Measurements from ENCODE around the gene EXOC6B.

DNA sequence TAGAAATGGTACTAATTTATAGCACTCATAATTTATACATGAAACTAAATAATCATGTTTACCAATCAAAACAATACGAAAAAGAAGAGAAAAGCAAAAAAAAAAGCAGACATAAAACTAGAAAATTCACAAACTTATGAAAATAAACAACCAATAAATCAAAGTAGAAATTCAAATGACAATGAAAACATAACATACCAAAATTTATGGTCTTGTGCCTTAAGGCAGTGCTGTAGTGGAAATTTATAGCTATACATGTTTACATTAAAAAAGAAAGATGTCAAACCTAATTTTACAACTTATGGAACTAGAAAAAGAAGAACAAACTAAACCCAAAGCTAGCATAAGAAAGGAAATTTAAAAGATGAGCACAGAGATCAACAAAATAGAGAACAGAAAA is 45.2 kb upstream of the EXOC6B start:
- TF ChIP-seq, protein P1, sequence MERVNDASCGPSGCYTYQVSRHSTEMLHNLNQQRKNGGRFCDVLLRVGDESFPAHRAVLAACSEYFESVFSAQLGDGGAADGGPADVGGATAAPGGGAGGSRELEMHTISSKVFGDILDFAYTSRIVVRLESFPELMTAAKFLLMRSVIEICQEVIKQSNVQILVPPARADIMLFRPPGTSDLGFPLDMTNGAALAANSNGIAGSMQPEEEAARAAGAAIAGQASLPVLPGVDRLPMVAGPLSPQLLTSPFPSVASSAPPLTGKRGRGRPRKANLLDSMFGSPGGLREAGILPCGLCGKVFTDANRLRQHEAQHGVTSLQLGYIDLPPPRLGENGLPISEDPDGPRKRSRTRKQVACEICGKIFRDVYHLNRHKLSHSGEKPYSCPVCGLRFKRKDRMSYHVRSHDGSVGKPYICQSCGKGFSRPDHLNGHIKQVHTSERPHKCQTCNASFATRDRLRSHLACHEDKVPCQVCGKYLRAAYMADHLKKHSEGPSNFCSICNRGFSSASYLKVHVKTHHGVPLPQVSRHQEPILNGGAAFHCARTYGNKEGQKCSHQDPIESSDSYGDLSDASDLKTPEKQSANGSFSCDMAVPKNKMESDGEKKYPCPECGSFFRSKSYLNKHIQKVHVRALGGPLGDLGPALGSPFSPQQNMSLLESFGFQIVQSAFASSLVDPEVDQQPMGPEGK (CRISPR knock-in tag; IDR thresholded peaks at IDR 0.05; ENCODE audit: borderline replicate concordance) = no peak
- TF ChIP-seq ZFP30 (CRISPR knock-in tag; IDR thresholded peaks at IDR 0.05) (no peak), PPARA (CRISPR knock-in tag; IDR thresholded peaks at IDR 0.05; ENCODE audit: borderline replicate concordance) (no peak), ZC3H10 (CRISPR knock-in tag; IDR thresholded peaks at IDR 0.05) (no peak), BACH2 (CRISPR knock-in tag; IDR thresholded peaks at IDR 0.05; ENCODE audit: borderline replicate concordance) (no peak)

Data from SK-N-SH treated with all-trans-retinoic acid at 6 μM for 48 hours (cell line).